IPS-NIHi7 (cell line): ENCODE data around the gene CD96.

Source experiments
- DNase-seq: peaks from one replicate; pipeline ENCODE4 v3.0.0; 2012; ENCODE audit warnings: mixed read lengths; ENCODE audit errors: extremely low spot score

Gene CD96

DNA sequence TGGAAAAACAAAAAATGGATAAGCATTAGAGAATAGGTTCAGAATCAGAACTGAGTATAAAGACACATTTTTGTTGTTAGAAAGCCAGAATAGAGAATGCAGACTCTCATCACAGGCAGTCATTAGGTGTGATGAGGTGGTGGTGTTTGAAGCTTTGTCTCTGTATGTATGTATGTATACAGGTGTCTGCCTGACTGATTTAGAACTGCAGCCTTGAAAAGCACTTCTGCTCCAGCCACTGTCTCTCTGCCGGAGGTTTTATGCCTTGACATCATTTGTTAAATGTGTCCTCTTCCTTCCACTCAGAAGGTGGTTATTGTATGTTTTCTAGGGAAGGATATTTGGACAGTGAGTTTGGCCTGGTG is 133.8 kb downstream of the CD96 start:
- no peak for DNase-seq

DNA sequence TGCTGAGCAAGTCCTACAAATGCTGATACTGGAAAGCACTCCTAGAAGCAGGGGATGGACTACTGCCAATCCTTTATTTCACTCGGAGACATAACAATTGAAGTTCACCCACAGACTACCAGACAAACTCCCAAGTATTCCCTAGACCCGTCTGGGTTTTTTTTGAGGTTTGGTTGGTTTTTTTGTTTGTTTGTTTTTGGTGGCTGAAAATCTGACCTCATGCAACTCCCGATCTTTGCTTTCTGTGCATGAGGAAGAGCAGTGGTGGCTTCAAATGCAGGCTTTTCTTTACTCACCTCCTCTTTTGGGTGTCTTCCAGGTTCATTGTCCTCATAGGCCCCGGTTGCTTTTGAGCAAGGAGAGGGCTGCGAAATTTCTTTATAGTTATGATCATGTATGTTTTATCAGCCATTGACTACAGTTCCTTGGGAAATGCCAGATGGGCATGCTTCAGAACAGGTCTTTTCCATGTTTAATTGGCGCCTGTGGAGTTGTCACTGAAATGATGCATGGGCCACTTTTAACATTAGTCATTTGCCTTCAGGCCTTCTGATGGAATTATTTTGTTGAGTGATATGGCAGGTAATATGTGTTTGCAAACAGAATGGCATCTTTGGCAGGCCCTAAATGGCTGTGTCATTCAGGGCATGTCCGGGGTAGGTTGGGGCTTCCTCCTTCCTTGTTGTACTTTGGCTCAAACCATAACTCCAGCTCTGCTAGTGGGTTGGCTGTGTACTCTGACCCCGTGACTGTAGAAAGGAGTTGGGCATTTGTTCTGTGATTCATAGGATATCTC is 134.4 kb downstream of the CD96 start:
- no peak for DNase-seq

DNA sequence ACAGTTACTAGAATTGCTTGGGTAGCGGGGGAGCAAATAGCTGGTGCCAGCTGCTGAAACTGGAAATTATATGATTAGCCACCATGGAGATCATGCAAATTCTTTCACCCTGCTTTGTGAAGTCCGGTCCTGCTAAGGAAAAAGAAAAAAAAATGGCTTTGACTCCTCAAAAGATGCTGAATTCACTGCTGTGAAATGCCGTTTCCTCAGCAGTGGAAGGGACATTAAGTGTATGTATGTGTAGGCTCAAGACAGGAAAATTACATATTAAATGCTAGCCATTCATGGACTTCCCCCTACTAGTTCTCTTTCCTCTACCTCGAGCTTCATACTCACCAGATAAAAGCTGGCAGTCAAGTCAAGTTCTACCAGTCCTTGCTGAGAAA is 135.0 kb downstream of the CD96 start:
- DNase-seq: no peak

DNA sequence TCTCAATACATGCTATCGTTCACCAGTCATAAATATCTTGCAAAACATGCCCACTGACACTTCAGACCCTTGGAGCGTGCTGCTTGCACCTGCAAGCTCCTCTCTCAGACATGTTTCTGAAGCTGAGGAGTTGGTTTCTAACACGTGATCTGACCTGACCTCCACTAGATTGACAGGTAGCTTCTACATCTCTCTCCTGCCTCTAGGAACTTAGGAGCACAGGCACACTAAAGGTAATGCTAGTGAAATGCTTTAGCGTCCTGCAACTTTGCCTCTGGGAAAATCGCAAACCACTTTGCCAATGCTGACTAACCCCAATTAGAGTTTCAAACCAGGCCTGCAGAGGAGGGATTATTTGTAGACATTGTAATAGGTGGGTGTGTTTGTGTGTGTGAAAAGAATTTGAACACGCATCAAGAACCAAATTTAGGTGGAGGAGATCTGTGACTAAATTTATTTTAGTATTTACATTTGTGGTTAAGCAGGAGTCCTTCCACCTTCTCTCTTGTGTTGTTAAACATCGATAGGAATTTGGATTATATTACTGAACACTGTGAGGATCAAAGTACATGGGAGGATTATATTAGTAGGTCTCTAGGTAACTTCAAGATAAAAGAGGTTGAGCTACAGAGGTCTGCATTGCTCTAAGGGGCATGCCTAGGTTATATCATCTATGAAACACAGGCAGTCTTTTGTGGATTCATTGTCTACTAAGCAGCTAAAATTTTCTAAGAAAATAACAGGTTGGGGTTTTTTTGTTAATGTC is 139.8 kb downstream of the CD96 start:
- no peak for DNase-seq

DNA sequence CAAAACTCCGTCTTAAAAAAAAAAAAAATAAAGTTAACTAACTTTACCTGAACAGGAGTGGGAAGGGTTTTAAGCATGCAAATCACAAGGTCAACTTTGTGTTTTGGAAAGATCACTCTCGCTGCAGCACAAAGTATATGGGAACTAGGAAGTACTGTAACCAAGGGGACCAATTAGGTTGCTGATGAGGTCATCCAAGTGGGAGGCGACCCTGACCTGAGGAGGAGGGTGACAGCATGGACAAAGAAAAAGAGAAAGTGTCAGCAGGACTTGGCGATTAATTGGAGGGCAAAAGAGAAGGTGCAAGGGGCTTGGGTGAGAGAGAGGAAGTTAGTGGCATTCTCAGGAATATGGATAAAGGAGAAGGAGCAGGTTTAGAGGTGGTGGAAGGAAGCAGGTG is 142.6 kb downstream of the CD96 start:
- DNase-seq: peak; percentile 31

DNA sequence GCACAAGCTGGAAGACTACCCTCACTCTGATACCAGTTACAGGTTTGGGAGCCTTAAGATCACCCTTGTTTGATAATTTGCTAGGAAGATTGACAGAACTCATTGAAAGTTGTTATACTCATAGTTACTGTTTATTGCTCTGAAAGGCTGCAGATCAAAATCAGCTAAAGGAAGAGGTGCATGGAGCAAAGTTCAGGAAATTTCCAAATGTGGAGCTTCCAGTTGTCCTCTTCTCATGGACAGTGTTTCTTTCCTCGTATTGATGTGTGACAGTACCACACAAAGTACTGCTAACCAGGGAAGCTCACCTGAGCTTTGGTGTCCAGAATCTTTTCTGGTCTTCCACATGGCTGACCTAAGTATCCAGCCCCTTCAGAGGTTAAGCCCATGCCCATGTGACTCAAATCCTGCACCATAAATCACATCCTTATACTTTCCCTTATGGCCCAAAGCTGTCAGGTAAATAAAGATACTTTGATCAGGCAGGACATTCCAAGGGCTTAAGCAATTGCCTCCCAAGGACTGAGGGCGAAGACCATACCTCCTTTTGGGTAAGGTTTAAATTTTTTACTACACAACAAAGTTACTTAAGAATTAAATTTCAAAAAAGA is 146.3 kb downstream of the CD96 start:
- DNase-seq: no peak

DNA sequence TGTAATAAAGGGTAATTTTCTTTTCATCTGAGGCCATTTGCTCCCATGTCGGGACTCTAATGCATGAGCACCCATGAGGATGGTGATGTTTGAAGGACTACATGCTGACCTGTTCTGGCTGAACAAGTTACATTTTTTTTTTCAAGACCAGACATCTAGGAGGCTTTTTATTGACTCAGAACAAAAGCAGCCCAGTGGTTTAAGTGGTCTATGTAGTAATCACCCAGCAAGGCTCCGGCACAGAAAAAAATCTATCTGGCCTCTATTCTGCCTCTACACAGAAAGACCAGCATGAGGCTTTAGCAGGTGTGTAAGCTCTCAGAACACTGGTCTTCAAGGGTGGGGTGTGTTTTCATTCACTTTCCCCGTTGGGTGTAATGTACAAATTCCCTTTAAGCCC is 148.2 kb downstream of the CD96 start:
- DNase-seq: no peak

DNA sequence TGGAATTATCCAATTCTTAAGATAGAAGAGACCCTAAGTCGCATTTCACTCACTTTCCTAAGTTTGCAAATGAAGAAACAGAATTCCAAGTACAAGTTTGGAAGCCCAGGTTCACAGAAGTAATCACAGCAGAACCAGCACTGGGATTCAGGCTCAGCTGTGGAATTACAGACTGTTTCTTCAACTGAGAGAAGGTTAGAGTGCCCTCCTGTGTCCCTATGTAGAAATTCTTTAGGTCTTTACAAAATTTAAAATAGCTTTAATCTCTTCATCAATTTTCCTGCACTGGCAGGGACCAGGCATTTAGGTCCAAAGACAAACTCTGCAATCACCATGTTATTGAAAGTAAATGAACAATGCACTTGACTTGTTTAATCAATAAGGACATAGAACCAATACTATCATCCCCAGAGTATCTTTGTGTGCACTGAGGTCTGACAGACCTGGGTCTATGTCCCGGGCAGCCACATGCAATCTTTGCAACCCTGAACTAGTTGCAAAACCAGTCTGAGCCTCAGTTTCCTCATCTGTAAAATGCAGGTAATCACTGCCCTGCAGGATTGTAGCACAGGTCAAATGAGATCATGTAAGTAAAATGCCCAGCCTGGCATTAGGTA is 149.4 kb downstream of the CD96 start:
- peak; percentile 50 for DNase-seq

DNA sequence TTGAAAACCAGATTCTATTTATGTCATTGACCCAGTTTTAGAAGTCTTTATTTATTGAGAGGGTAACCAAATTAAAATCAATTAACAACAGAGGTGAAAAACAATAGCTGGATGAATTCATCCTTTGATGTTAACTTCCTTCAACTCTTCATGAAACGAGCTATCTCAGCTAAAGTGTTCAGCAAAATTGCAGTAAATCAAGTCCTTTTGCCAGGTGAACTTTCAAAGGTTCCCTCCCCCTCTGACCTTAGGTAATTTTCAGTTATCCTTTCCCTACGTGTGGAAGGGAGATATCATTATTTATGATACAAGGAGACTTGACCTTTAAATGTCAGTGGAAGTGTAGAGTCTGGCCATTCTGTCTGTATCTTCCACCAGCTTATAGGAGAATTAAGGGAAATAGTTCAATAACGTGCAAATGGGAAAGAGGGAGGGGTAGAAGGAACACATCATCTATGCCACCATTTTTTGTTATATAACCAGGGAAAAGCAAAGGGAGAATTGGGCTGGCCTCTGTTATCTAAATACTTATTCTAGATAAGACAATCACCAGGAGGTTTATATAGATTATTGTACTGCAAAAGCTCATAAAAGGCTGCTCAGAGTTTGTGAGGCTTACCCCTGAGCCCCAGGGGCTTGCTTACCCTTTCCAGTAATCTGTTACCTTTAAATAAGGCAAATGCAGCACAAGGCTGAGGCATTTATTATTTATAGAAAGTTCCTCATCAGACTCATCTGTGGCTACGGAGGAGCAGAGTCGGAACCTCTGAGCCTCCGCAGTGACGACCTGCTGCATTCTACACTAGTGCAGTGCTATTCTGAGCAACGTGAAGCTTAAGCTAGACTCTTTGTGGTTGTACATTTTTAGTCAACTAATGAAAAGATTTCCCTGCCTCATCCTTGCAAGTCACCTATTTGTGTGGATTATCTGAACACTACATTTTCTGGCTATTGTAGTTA is 150.9 kb downstream of the CD96 start:
- no peak for DNase-seq

DNA sequence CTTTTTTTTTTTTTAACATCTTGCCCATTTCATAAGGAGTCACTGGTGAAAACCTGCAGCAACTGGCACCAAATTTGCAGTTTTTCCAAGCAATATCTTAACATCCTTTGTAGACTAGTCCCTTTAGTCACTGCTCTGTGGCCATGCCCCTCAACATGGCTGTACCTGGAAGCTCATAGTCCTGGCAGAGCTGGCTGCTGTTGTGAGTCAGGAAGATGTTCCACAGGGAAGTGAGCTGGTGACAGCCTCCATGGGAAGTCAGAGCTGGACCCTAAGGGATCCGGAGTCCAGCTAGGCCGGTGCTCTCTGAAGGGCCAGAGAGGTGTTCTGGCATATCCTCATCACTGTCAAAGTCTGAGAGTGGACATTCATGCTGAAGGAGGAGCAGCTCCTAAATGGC is 152.5 kb downstream of the CD96 start:
- DNase-seq: no peak

DNA sequence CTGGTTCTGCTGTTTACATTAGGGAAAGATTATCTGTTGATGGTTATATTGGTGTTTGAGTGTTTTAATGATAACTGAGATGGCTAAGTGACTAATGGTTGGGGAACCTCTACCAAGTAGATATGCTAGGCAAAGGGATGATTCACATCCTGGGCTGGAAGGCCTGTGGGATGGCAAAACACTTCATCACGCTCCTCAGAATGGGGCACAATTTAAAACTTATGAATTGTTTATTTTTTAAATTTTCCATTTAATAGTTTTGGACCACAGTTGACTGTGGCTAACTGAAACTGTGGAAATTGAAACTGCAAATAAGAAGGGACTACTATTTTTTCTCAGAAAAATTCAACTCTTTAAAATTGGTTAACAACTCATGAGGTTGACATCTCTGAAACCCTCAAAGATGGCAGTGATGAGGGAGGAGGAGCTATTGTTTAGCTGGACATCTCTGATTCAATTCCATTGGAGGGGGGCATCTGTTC is 153.7 kb downstream of the CD96 start:
- no peak for DNase-seq

DNA sequence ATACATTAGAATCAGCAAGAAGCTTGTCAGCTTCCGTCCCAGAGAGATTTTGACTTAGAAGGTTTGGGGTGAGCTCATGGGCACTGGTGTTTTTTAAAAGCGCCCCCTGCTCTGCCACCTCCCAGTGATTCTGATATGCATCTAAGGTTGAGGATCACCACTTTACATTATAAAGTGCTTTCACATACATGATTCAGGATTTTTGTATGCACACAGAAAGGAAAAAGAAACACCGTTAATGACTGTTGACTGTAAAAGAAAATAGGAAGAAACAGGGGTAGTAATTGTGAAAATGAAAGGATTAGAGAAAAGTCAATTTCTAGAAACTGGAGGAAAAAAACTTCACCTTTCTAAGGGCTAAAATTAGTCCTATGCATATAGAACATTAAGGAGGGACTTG is 158.1 kb downstream of the CD96 start:
- no peak for DNase-seq

DNA sequence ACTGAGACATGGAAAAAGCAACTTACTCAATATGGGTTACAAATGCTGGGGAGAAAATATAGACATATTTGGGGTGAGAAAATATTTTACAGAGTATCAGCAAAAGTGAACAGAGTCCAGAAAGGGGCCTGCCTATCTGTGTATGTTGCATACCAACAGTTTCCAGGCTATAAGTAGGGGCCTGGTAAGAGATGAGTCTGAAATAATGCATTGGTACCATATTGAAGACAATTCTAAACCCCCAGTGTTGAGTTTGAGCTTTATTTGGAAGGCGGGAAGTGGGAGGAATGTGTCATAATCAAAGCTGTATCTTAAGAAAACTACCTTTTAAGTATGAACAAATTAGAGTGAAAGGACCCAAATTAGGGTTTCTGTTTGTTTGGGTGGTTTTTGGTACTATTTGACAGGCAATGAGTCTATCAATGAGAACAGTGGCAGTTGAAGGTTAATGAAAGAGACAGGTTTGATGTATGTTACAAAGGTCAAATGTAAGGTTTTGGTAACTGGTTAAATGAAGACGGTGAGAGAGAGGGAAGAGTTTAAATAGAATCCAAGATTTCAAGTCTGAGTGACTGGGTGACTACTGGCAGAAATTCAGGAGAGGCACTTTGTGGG is 159.4 kb downstream of the CD96 start:
- DNase-seq: no peak
